ENCODE data around the gene RIC8B.

- TF ChIP-seq, protein P1, sequence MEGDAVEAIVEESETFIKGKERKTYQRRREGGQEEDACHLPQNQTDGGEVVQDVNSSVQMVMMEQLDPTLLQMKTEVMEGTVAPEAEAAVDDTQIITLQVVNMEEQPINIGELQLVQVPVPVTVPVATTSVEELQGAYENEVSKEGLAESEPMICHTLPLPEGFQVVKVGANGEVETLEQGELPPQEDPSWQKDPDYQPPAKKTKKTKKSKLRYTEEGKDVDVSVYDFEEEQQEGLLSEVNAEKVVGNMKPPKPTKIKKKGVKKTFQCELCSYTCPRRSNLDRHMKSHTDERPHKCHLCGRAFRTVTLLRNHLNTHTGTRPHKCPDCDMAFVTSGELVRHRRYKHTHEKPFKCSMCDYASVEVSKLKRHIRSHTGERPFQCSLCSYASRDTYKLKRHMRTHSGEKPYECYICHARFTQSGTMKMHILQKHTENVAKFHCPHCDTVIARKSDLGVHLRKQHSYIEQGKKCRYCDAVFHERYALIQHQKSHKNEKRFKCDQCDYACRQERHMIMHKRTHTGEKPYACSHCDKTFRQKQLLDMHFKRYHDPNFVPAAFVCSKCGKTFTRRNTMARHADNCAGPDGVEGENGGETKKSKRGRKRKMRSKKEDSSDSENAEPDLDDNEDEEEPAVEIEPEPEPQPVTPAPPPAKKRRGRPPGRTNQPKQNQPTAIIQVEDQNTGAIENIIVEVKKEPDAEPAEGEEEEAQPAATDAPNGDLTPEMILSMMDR (IDR thresholded peaks at IDR 0.05), result no peak
- TF ChIP-seq EP300 (IDR thresholded peaks at IDR 0.05; ENCODE audit: low read depth), result no peak
Observed at GRCh38 chr12:106816231-106816630, 41.7 kb downstream of the RIC8B start.

Measured in transverse colon (tissue), 3 donors.